Activated T-helper 2 cell treated with anti-CD3 and anti-CD28 coated beads, Interferon-gamma antibody, Interleukin-2, Interleukin-4, amounts not matched to agents 10 μg/mL and 5 μg/mL and 100 μg/mL, durations not matched to agents 14 hours and 24 hours and 36 hours (primary cell): ENCODE measurements around the gene PSMG4. TPM values are rescaled to one million over a fixed set of nuclear protein-coding genes. Genes with fewer than 3 reads are reported as not detected.

ENCODE experiments used
- DNase-seq: peaks from one replicate; pipeline ENCODE4 v3.0.0; 2021; ENCODE audit warnings: low spot score
- H3K27ac Mint-ChIP-seq: one replicate; pipeline ENCODE4 v1.8.0; 2021; ENCODE audit warnings: mixed read lengths
- H3K27me3 Mint-ChIP-seq: one replicate; pipeline ENCODE4 v1.8.0; 2021; ENCODE audit warnings: low read depth, mixed read lengths
- H3K36me3 Mint-ChIP-seq: one replicate; pipeline ENCODE4 v1.8.0; 2021; ENCODE audit warnings: low read depth, mixed read lengths
- H3K4me1 Mint-ChIP-seq: one replicate; pipeline ENCODE4 v1.8.0; 2021; ENCODE audit warnings: low read depth, mixed read lengths
- H3K4me3 Mint-ChIP-seq: one replicate; pipeline ENCODE4 v1.8.0; 2021; ENCODE audit warnings: low read depth, mild to moderate bottlenecking, moderate library complexity, mixed read lengths
- H3K9me3 Mint-ChIP-seq: one replicate; pipeline ENCODE4 v1.8.0; 2021; ENCODE audit warnings: mixed read lengths
- intact Hi-C: fragments of 100-400 bp; cut with micrococcal nuclease; formaldehyde crosslinking; loops from one replicate; pipeline ENCODE4 v1.15.1; 2023
- total RNA-seq: library from RNA; stranded (reverse); gene quantifications from 2 replicates; pipeline ENCODE4 v1.2.3, GENCODE V29; 2022

Gene PSMG4
- total RNA-seq, 1 donor from 2014 or later: 30.9 TPM

DNA sequence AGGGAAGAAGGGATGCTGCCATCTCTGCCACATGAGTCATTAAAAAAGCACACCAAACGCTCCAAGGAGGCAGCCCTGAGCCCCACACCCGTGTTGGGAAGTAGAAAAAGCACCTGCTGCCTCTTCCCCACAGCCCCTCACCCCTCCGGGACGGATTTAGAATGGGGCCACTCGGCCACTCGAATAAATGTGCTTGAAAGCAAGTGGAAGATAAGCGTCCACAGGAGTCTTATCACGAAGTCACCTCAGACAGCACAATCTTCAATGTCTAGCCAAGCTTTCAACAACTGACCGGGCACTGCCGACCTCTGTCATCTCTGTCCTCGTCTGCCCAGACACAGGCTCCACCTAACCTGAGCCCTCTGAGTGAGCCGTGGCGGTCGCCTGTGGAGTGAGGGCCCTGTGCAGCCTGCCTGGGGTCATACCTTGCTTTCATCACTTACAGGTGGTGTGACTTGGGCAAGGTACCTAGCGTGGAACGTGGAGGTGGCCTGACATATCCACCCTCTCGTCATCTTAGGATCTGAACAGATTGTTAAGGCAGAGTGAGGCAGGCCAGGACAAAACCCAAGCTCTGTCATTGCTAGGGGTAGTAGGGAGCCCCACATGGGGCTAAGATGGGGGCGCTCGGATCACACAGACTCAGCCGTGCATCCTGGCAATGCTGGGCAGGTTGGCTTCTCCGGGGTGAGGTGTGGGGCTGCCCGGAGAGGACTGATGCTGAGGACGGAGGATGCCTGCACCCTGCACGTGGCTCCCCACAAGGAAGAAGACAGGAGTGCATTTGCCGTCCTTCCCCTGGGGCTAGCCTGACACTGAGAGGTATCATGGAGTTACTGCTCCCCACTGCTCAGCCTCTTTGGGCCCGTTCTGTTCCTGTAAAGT is 34.8 kb downstream of the PSMG4 start:
- intact Hi-C loops: no loop called here
- Mint-ChIP-seq H3K4me1 (no peaks in the 10 kb centered on the region), H3K4me3 (no peak overlapping the region), H3K27ac (no peak overlapping the region), H3K9me3 (no peaks in the 10 kb centered on the region), H3K27me3 (no peaks in the 10 kb centered on the region), H3K36me3 (no peaks in the 10 kb centered on the region)
- no peak for DNase-seq

DNA sequence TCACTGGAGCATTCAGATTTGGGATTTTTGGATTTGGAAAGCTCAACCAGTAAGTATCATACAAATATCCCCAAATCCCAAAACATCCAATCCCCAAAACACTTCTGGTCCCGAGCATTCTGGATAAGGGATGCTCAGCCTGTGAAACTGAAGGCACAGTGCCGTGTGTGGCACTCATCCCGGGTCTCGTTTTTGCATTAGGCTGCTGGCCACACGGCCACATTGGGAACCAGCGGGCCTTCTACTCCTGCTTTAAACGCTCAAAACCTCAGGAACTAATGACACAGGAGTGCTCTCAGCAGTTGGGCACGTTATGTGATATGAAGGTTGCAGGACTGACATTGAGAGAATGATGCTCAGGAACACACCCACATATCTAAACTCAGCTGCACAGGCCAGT is 35.6 kb downstream of the PSMG4 start:
- H3K27me3 Mint-ChIP-seq: no peaks in the 10 kb centered on the region
- no peaks in the 10 kb centered on the region for H3K9me3 Mint-ChIP-seq
- H3K36me3 Mint-ChIP-seq: no peaks in the 10 kb centered on the region
- no peak for DNase-seq
- intact Hi-C loops: no loop called here
- no peaks in the 10 kb centered on the region for H3K4me1 Mint-ChIP-seq
- H3K27ac Mint-ChIP-seq: no peak overlapping the region
- no peak overlapping the region for H3K4me3 Mint-ChIP-seq

DNA sequence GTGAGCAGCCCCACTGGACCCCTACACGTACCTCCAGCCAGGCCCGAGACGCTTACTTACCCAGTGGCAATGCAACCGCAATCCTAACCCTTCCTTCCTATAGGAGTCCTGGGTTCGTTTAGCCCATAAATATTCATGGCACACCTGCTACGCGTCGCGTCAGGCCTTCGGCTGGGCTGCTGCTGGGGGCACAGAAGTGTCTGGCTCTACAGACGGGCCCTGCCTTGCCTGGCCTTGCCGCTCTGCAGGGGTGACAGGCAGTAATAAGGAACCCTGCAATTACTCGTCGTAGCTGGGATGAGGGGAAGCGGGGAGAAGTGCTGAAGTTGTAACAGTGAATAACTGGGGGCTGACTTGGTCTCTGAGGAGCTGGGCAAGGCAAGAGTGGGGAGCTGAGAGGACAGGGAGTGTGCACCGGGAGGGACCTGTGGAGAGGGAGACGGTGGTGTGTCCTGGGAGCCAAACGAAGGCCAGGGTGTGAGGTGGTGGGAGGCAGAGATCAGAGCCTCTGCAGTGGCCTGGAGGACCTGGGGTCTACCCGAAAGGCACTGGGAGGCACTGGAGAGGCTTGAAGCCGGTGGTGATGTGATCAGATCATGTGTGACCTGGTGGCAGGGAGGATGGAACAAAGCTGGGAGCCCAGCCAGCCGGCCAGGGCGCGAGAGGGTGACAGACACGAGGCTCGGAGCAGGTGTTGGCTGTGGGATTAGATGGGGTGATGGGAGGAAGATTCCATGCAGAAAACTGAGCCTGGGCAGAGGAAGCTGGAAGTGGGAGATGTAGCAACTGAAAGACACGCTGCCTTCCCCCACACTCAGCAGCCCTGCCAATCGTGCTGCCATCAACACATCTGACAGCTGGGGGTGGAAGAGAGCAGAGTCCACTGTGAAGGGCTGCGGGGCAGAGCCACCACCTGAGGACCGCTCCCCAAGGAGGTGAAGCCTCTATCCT is 36.4 kb downstream of the PSMG4 start:
- DNase-seq: no peak
- Mint-ChIP-seq H3K36me3 (no peaks in the 10 kb centered on the region), H3K4me1 (no peaks in the 10 kb centered on the region), H3K9me3 (no peaks in the 10 kb centered on the region), H3K4me3 (no peak overlapping the region), H3K27me3 (no peaks in the 10 kb centered on the region), H3K27ac (no peak overlapping the region)
- intact Hi-C loops: no loop called here

DNA sequence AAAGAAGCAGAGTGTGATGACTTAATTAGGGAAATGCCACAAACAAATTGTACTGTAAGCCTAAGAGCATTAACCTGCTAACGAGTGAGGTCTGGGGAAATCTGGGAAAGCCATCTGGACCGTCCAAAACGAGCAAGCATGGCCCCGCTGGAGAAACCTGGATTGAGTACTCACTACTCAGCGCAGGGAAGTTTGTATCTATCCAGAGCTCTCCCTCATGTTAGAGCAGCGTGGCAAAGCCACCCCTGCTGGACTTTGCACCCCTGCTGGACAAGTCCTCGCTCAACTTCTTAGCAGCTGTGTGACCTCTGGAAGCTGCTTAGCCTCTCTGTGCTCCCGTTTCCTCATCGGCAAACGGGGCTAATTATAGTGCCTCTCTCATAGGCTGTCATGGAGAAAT is 37.3 kb downstream of the PSMG4 start:
- H3K36me3 Mint-ChIP-seq: no peaks in the 10 kb centered on the region
- no peaks in the 10 kb centered on the region for H3K9me3 Mint-ChIP-seq
- no peaks in the 10 kb centered on the region for H3K27me3 Mint-ChIP-seq
- intact Hi-C loops: no loop called here
- no peak overlapping the region for H3K27ac Mint-ChIP-seq
- DNase-seq: no peak
- H3K4me3 Mint-ChIP-seq: no peak overlapping the region
- no peaks in the 10 kb centered on the region for H3K4me1 Mint-ChIP-seq

DNA sequence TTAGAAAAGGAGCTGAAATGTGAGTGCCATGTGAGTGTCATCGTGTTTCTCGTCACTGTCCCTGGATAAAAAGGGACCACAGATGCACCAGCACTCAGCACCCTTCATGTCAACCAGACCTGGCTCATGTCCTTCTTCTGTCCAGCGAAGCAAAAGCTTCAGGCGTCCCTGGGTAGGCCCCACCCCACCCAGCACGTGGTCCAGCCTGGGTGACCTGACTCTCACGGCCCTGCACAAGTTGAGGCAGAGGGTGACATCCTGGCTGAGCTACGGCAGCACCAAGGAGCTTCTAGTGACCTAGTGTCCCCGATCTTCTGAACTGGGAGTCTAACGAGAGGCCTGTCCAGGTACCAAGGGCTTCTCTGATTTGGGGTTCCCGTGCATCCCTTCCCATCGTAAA is 37.8 kb downstream of the PSMG4 start:
- no peaks in the 10 kb centered on the region for H3K27me3 Mint-ChIP-seq
- H3K4me1 Mint-ChIP-seq: no peaks in the 10 kb centered on the region
- no peak overlapping the region for H3K4me3 Mint-ChIP-seq
- no peak for DNase-seq
- no peaks in the 10 kb centered on the region for H3K9me3 Mint-ChIP-seq
- intact Hi-C loops: no loop called here
- H3K36me3 Mint-ChIP-seq: no peaks in the 10 kb centered on the region
- H3K27ac Mint-ChIP-seq: no peak overlapping the region

DNA sequence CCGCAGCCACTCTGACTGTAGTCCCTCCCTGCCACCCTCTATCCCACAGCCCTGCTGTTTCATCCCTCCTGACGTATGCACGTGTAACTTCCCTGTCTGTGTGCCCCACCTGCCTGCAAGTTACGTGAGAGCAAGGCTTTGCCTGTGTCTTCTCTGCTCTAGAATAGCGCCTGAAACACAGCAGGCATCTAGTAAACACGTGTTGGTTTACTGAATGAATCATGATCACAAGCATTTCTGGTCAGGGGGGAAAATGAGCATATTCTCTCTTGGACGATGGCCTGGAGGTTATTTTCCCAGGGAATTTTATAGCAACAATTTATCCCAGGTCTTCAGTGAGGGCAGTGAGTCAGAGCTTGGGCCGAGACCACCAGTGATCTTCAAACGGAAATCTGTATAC is 38.3 kb downstream of the PSMG4 start:
- Mint-ChIP-seq H3K9me3 (no peaks in the 10 kb centered on the region), H3K4me3 (no peak overlapping the region), H3K27ac (no peak overlapping the region), H3K4me1 (no peaks in the 10 kb centered on the region), H3K27me3 (peaks cover under 1% of the 10 kb centered on the region), H3K36me3 (no peaks in the 10 kb centered on the region)
- DNase-seq: no peak
- intact Hi-C loops: no loop called here

DNA sequence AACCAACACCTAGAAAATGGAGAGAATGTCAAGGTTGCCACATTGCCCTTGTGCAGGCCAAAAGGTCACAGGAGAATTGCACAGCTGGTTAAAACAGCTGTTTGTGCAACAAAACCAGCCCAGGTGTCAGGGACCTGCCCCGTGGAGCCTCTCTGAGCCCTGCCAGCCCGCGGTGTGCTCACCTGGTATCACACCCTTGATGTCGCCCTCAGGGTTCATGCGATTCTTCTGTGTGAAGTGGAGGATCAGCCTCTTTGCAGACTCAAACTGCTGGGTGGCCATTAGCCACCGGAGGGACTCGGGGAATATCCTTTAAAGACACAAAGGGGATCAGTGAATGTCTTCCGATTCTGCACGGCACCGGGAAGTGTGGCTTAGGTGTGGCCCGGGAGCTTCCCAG is 39.2 kb downstream of the PSMG4 start:
- Mint-ChIP-seq H3K4me3 (no peak overlapping the region), H3K9me3 (no peaks in the 10 kb centered on the region), H3K27ac (no peak overlapping the region), H3K36me3 (no peaks in the 10 kb centered on the region), H3K4me1 (no peaks in the 10 kb centered on the region), H3K27me3 (peaks cover 9% of the 10 kb centered on the region)
- DNase-seq: no peak
- intact Hi-C loops: no loop called here

DNA sequence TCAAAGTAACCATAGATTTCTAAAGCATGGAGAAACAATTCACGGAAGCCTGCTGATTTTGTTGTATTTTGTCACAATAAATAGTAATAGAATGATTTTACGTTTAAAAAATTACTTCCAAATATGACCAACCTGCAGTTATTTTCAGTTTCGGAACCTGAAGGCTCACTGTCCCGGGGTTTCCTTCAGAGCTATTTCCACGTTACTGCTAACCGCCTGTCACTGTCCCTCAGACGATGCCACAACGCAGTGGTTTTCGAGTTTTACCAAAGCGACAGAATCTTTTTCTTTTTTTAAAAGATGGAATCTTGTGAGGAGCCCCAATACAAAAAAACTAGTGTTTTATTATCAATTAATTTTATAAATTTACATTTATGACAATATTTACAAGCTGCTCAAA is 40.5 kb downstream of the PSMG4 start:
- Mint-ChIP-seq H3K36me3 (no peaks in the 10 kb centered on the region), H3K4me1 (no peaks in the 10 kb centered on the region), H3K27ac (no peak overlapping the region), H3K9me3 (no peaks in the 10 kb centered on the region), H3K27me3 (peaks cover 11% of the 10 kb centered on the region), H3K4me3 (no peak overlapping the region)
- intact Hi-C loops: no loop called here
- no peak for DNase-seq

DNA sequence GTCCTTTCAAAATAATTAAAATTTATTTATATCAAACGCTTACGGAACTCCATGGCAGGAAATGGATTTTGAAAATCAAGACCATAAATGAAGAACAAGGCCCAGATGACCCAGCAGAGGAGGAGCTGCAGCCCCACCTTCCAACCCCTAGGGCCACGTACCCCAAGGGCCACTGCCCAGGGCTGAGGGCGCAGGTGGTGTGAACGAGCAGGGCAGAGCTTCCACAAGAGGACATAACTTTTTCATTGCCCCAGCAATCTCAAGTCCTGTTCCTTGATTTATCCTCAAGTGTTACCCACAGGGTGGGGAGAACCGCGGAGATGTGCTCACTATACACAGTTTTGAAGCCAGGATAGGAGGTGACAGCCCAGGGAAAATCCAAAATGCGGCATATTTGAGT is 42.8 kb downstream of the PSMG4 start:
- Mint-ChIP-seq H3K4me3 (no peak overlapping the region), H3K27me3 (peaks cover 11% of the 10 kb centered on the region), H3K4me1 (no peaks in the 10 kb centered on the region), H3K27ac (no peak overlapping the region), H3K9me3 (no peaks in the 10 kb centered on the region), H3K36me3 (no peaks in the 10 kb centered on the region)
- DNase-seq: no peak
- intact Hi-C loops: no loop called here

DNA sequence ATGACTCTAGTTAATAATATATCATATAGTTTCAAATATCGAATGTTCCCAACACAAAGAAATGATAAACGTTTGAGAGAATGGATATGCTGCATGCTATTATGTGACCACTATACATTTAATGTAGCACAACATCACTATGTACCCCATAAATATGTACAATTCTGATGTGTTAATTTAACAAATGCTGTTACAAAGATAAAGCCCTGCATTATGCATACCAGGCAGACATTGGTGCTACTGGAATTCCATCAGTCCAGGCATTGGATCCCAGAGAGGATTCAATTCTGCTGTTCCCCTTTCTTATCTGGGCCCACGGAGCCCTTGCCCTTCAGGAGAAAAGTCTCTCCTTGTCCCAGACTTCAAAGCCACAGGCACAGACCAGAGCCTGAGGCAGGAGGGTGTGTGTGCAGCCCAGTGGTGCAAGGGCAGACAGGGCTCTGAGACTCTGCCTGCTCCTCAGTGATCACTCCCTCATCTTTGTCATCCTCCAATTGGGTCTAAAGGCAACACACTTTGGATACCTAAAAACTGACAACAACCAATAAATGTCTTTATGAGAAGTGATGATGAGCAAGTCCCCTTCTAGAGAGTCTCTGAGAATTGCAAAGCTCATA is 45.2 kb downstream of the PSMG4 start:
- no peak for DNase-seq
- intact Hi-C loops: no loop called here
- Mint-ChIP-seq H3K27me3 (peaks cover 11% of the 10 kb centered on the region), H3K4me1 (no peaks in the 10 kb centered on the region), H3K4me3 (no peak overlapping the region), H3K9me3 (no peaks in the 10 kb centered on the region), H3K36me3 (no peaks in the 10 kb centered on the region), H3K27ac (no peak overlapping the region)

DNA sequence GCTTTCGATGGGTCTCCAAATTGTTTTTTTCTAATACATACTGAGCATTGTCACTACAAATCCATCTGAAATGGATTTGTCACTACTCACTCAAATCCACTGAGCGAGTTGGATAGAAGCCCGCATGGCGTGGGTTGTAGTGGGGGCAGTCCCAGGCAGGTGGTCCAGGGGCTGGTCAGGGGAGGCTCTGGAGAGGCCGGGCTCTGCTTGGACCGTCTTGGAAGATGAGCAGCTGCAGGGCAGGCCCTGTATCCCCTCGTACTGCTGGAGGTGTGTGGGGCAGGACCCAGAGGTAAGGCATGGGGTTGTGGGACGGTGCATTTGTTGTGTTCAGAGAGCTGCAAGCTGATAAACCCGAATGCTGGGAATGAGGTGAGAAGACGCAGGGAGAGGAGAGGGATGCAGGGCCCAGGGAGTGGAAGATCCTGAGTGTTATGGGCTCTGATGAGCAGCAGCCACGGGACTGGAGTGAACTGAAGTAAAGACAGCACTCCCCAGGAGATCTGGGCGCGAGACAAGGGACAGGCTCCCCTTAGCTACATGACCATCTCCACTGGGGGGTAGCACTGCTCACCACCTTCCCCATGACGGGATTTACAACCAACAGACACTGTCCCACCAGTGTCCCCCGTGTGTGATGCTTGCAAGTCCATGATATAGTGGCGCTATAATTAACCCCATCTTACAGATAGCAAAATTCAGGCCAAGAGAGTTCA is 45.9 kb downstream of the PSMG4 start:
- no peaks in the 10 kb centered on the region for H3K4me1 Mint-ChIP-seq
- H3K4me3 Mint-ChIP-seq: no peak overlapping the region
- intact Hi-C loops: no loop called here
- H3K9me3 Mint-ChIP-seq: no peaks in the 10 kb centered on the region
- DNase-seq: no peak
- no peak overlapping the region for H3K27ac Mint-ChIP-seq
- peaks cover 11% of the 10 kb centered on the region for H3K27me3 Mint-ChIP-seq
- H3K36me3 Mint-ChIP-seq: no peaks in the 10 kb centered on the region

DNA sequence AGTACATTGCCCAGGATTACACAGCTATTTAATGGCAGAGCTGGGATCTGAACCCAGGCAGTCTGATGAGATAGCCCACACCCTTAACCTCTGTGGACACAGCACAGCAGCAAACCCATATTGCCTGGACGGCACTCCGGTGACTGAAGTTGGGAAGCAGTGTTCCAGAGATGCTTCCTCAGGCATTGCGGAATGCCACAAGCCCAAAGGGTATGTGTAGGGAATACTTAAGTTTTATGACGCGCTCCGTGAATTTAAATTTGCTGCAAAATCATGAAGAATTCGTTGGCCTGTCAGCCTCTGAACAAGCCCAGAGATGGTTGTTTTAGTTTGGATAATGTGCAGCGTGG is 46.4 kb downstream of the PSMG4 start:
- no peak overlapping the region for H3K4me3 Mint-ChIP-seq
- no peaks in the 10 kb centered on the region for H3K9me3 Mint-ChIP-seq
- no peaks in the 10 kb centered on the region for H3K36me3 Mint-ChIP-seq
- peaks cover 11% of the 10 kb centered on the region for H3K27me3 Mint-ChIP-seq
- no peak overlapping the region for H3K27ac Mint-ChIP-seq
- intact Hi-C loops: no loop called here
- no peaks in the 10 kb centered on the region for H3K4me1 Mint-ChIP-seq
- DNase-seq: no peak
